GM12873 (cell line): ENCODE data around the gene NR5A1.

Experiments
- TF ChIP-seq, protein P1 (sequence below): IDR thresholded peaks from 2 replicates; pipeline ENCODE4 v1.5.1; 2012; ENCODE audit warnings: low read depth, mild to moderate bottlenecking, moderate library complexity, low read length, control low read depth; ENCODE audit not compliant: insufficient read depth; ENCODE audit errors: missing control alignments

NR5A1 gene

DNA sequence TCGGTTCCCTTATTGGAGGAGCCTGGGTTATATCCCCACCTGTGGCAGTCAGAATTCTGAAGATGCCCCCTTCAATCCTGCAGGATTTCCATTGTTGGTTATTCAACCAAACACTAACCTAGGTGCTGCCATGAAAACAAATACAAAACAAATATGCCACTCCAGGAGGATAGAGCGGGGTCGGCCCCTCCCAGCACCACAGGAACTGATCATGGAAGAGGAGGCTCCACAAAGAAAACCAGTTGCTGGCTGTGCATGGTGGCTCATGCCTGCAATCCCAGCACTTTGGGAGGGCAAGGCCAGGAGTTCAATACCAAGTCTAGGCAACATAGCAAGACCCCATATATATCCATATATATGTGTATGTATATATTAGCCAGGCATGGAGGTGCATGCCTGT is 70.1 kb downstream of the NR5A1 start:
- TF ChIP-seq, protein P1, sequence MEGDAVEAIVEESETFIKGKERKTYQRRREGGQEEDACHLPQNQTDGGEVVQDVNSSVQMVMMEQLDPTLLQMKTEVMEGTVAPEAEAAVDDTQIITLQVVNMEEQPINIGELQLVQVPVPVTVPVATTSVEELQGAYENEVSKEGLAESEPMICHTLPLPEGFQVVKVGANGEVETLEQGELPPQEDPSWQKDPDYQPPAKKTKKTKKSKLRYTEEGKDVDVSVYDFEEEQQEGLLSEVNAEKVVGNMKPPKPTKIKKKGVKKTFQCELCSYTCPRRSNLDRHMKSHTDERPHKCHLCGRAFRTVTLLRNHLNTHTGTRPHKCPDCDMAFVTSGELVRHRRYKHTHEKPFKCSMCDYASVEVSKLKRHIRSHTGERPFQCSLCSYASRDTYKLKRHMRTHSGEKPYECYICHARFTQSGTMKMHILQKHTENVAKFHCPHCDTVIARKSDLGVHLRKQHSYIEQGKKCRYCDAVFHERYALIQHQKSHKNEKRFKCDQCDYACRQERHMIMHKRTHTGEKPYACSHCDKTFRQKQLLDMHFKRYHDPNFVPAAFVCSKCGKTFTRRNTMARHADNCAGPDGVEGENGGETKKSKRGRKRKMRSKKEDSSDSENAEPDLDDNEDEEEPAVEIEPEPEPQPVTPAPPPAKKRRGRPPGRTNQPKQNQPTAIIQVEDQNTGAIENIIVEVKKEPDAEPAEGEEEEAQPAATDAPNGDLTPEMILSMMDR: no peak

DNA sequence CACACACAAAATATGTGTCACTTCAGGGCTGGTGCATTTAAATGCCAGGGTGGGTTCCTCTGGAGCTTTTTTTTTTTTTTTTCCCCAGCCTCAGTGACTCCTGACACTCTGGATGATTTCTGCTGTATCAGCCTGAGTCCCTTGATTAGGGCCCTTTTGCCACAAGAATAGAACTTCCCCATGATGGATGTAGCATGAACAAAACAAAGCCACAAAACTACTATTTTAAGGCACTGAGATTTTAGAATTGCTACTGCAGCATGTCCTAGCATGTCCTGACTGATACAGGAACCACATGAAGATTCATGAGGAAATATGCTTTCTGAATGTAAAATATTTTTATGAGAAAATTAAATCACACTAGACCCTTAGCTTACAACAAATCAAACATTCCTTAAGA is 70.9 kb downstream of the NR5A1 start:
- TF ChIP-seq, protein P1: no peak
